Measurements from ENCODE around the gene NEAT1.
"Not testable (repeated sequence)": the region's sequence is repeated elsewhere in the genome, so short reads cannot be mapped to it uniquely, and the experiment has no call there.

NEAT1 gene

GRCh38 chr11:65411681-65412070, 10.9 kb upstream of the NEAT1 start:
- no peak for DNase-seq

GRCh38 chr11:65412271-65413076, 10.1 kb upstream of the NEAT1 start:
- no peak for DNase-seq

- DNase-seq, result not testable (repeated sequence)
Measured at GRCh38 chr11:65413077-65413664, 9.4 kb upstream of the NEAT1 start.

- no peak for DNase-seq
Measured at GRCh38 chr11:65414776-65415498, 7.7 kb upstream of the NEAT1 start.

GRCh38 chr11:65415499-65416340, 6.9 kb upstream of the NEAT1 start:
- no peak for DNase-seq

- DNase-seq, result peak; percentile 64
Measured at GRCh38 chr11:65416341-65416824, 6.2 kb upstream of the NEAT1 start.

- no peak for DNase-seq
Measured at GRCh38 chr11:65416841-65417701, 5.5 kb upstream of the NEAT1 start.

- no peak for DNase-seq
Measured at GRCh38 chr11:65417702-65418430, 4.7 kb upstream of the NEAT1 start.

GRCh38 chr11:65418431-65418680, 4.2 kb upstream of the NEAT1 start:
- DNase-seq, result no peak

- peak; percentile 96 for DNase-seq
Measured at GRCh38 chr11:65418681-65419459, 3.7 kb upstream of the NEAT1 start.

GRCh38 chr11:65419460-65419771, 3.2 kb upstream of the NEAT1 start:
- DNase-seq, result no peak

- peak; percentile 70 for DNase-seq
Measured at GRCh38 chr11:65419772-65420481, 2.7 kb upstream of the NEAT1 start.

GRCh38 chr11:65420506-65420905, 2.1 kb upstream of the NEAT1 start:
- DNase-seq, result no peak

- peak; percentile 91 for DNase-seq
Measured at GRCh38 chr11:65420979-65421793, 1.4 kb upstream of the NEAT1 start.

GRCh38 chr11:65421794-65422632, 585 bp upstream of the NEAT1 start:
- peak; percentile 97 for DNase-seq

- DNase-seq, result no peak
Measured at GRCh38 chr11:65423516-65424204, 1.1 kb downstream of the NEAT1 start.

Data from NCI-H510A (cell line).